NCI-H1694 treated with DMSO at 0.1 percent for 48 hours (cell line): ENCODE measurements around the gene NDUFV2.
A peak's percentile ranks its signal among the peaks of the same experiment; 100 is the strongest.
"Not testable (repeated sequence)": the region's sequence is repeated elsewhere in the genome, so short reads cannot be mapped to it uniquely, and the experiment has no call there.

Source experiments
- DNase-seq: peaks from one replicate; lab custom pipeline; 2025; lab: John Stamatoyannopoulos, UW

The NDUFV2 gene

GRCh38 chr18:9102508-9103375, at the start of gene NDUFV2:
NDUFV2 (plus strand) TSS chr18:9102699; CDS start chr18:9102744, 45 bp downstream.
- DNase-seq = peak; percentile 82

GRCh38 chr18:9053814-9054213, 48.7 kb upstream of the NDUFV2 start:
- no peak for DNase-seq

DNA sequence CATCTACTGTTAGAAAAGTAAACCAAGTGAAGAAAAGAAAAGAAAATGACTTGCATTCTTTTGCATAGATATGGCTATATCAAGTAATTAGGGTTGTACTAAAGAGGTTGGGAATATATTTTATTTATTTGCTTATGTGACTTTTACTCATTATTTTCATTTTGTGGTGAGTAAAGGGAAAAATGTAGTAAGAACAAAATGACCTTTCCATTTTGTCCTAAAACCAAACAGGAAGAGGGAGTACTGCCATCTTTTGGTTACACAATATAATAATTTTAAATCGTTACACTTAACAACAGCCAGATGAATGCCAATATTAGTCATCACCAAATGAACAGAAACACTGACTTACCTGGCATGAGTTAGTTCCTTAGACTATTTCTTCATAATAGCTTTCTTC, 47.3 kb upstream of the NDUFV2 start:
- DNase-seq = peak; percentile 43

DNA sequence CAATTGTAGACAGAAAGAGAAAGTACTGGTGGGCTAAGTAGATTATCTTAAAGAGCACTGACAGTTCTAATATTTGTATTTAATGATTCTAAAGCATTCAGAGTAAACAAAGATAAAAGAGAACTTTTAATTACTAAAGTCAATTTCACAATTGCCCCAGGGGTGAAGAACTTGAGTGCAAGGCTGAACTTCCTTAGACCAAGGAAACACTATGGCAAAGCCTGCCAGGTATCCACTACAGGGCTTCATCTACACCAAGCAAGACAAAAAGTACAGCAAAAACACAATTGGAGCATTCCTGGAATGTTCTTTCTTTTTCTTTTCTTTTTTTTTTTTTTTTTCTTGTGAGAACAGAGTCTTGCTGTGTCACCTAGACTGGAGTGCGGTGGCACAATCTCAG, 46.9 kb upstream of the NDUFV2 start:
- no peak for DNase-seq

DNA sequence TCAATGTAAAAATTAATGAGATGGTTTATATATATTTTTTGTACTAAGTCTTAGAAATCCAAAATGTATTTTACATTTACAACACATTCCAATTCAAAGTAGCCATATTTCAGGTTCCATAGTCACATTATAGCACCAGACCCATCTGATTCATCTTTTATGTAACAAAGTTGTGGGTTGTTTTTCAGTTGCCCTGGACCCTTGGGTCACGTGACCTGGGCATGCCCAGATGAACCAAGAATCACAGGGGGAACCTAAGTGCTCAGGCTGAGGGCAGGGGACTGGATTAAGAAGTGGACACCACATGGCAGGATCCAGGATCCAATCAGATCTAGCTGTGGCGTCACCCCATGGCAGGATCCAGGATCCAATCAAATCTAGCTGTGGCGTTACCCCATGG, 44.9 kb upstream of the NDUFV2 start:
- no peak for DNase-seq

GRCh38 chr18:9058406-9058805, 44.1 kb upstream of the NDUFV2 start:
- no peak for DNase-seq

DNA sequence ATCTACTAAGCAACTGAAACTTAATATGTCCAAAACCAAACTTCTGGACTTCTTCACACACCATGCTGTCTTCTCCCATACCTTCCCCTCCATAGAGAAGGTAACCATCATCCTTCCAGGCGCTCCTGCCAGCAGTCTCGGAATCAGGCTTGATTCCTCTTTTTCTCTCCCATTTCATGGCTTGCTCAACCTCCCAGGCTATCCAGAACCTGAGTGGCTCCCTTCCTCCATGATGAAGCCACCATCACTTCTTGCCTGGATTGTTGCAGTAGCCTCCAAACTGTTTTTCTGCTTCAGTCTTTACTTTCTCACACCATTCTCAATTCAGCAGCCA, 40.1 kb upstream of the NDUFV2 start:
- DNase-seq = no peak

GRCh38 chr18:9065864-9066263, 36.6 kb upstream of the NDUFV2 start:
- DNase-seq = no peak

- DNase-seq = no peak
Measured at GRCh38 chr18:9066358-9066757, 36.1 kb upstream of the NDUFV2 start.

DNA sequence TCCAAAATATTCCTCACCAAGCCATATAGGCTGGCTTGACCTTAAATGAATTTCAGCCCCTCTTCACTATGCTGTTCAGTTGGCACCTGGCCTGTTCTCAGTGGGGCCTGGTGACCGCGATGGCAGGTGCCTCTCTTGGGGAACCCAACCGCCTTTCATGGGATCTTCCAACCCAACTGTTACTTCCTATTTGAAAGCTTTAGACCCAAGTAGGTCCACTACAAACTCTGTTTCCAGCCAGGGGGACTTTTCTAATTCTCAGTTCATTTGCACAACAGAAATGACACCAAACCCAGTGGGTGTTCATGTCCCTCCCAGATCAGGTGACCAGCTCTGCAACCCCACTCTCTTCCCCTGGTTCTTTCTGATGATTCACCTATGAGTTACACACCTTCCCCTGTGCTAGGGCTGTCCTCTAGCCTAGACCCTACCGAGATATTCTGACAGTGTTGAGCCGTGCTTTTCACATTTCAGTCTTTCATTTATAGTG, 35.6 kb upstream of the NDUFV2 start:
- no peak for DNase-seq

- no peak for DNase-seq
Measured at GRCh38 chr18:9067823-9068222, 34.7 kb upstream of the NDUFV2 start.

DNA sequence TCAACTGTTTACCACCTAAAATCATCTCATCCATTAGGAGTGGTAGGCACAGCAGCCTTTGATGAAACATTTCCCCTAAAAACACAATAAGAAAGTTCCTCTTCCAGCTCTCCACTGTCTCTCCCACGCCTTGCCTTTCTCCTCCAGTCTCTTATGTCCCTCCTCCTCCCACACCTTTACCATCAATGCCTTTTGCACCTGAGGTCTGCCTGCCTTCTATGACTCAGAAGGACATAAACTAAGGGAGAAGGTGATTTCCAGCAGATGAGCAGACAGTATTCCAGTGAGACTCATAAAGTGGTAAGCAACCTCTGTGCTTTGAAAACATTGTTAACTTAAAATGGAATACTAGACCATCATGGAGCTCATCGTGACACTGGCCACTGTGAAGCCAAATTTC, 34.2 kb upstream of the NDUFV2 start:
- DNase-seq = no peak

GRCh38 chr18:9069601-9070000, 32.9 kb upstream of the NDUFV2 start:
- no peak for DNase-seq

DNA sequence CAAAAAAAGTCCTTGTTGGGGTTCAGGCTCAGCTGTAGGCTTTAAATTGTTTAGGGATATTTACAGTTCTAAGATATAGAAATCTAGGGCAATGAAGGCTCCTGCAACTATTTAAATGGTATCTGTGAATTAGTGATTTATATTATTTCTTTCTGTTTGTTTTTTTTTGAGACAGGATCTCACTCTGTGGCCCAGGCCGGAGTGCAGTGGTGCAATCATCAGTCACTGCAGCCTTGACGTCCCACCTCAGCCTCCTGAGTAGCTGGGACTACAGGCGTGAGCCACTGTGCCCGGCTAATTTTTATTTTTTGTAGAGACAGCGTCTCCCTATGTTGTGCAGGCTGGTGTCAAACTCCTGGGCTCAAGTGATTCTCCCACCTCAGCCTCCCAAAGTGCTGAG, 32.3 kb upstream of the NDUFV2 start:
- DNase-seq = no peak

DNA sequence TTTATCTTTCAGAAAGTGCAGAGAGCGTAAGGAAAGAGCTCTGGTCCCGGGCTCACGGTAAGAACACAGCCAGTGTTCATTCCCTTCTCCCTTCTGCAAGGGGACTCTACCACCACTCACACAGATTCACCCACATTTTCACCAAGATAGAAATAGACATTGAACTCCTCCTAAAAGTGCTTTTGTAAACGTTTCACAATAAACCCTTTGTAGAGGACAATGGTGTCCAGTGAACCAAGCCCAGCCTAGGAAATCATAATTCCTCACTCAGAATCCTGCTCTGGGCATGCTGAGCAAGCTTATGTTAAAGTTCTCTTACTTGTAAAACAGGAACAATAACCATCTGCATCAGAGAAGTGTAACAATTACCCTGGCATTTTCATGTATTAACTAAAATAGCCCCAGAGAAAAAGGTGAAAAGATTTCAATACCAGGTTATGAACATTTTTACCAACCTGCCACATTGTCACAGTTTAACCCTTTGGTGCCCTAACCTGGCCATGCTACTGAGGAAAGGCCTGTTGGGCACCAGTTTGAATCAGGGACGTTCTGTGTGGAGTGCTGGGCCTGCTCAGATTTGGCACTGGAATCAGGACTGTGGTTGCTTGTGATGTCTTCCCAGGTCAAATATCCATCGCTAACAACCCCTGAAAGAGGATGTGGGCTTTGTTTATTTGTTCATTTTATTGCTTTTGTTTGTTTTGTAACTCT, 22.5 kb upstream of the NDUFV2 start:
- no peak for DNase-seq

- DNase-seq = no peak
Measured at GRCh38 chr18:9081940-9082339, 20.6 kb upstream of the NDUFV2 start.

GRCh38 chr18:9082711-9083510, 19.6 kb upstream of the NDUFV2 start:
- no peak for DNase-seq

DNA sequence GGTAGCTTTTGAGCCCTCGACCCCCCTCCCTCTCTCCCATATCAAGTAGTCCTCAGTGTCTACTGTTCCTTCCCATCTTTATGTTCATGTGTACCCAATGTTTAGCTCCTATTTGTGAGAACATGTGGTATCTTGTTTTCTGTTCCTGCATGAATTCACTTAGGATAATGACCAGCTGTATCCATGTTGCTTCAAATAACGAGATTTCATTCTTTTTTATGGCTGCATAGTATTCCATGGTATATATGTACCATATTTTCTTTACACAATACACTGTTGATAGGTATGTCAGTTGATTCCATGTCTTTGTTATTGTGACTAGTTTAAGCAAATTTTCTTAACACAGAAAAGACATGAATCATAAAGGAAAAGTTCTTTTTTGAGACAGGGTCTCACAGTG, 16.5 kb upstream of the NDUFV2 start:
- DNase-seq = no peak

GRCh38 chr18:9086624-9087023, 15.9 kb upstream of the NDUFV2 start:
- DNase-seq = no peak

DNA sequence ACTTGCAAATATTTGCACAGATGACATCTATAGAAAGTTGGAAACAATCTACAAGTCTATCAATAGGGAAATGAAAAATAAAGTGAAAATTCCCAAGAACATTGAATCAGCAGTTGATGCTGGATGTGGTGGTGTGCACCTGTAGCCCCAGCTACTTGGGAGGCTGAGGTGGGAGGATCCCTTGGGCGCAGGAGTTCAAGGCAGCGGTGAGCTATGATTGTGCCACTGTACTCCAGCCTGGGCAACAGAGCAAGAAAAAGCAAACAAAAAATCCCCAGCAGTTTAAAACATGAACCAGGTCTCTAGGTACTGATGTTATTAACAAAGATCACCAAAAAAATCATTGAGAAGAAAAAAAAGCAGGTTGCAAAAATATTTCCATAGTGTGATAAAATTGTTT, 15.4 kb upstream of the NDUFV2 start:
- DNase-seq = no peak

GRCh38 chr18:9088252-9088651, 14.2 kb upstream of the NDUFV2 start:
- no peak for DNase-seq

DNA sequence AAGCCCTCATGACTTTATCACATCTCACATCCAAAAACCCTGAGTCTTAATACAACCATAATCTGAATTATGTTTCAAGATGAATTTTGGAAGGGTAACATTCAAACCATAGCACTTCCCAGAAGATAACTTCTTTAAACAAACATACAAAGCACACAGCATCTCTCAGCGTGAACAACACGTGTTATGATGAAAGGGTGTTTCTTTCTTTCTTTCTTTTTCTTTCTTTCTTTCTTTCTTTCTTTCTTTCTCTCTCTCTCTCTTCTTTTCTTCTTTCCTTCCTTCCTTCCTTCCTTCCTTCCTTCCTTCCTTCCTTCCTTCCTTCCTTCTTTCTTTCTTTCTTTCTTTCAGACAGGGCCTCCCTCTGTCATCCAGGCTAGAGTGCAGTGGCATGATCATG, 13.8 kb upstream of the NDUFV2 start:
- not testable (repeated sequence) for DNase-seq

GRCh38 chr18:9090578-9090977, 11.9 kb upstream of the NDUFV2 start:
- no peak for DNase-seq
